ENCODE results near the gene SUN2. TPM values are rescaled to one million over a fixed set of nuclear protein-coding genes. Genes with fewer than 3 reads are reported as not detected.

SUN2 gene
- polyA plus RNA-seq, 3 donors, result 95.8 to 159 (median 97.8) TPM

DNA sequence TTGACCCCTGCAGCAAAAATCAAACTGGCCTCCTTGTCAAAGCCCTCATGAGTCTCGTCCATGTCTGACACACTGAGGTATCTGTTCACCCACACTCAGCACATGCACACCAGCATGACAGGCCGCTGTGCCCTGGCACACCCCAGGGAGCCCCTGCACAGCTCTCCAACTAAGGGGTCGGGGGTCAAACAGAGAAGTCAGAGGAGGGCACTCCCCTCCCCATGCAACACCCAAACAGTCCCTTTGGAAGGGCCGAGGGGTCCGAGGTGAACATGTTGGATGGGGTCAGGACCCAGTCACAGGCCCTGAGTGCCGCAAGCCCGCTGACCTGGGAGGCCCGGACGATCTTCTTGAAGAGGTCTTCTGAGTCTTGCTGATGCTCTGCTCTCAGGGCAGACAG, 14.6 kb downstream of the SUN2 start:
- intact Hi-C loops (cut with micrococcal nuclease), result no loop called here
- Histone ChIP-seq H3K79me2 (ENCODE audit: insufficient read depth, low read length) (peaks cover 67% of the 10 kb centered on the region), H3K36me3 (replicated peaks in 1 of 2; ENCODE audit: control insufficient read depth in 1 of 2, insufficient read depth in 2 of 2, low read length in 2 of 2) (peaks cover 99 to 100% of the 10 kb centered on the region in 2 donors), H3K4me3 (replicated peaks in 1 of 3; ENCODE audit: low read depth in 2 of 3, low read length in 3 of 3) (no peak overlapping the region), H3K4me2 (replicated peaks; ENCODE audit: extremely low read depth, low read length, poor library complexity, severe bottlenecking) (no peak overlapping the region), H3K27me3 (ENCODE audit: control insufficient read depth in 2 of 2, insufficient read depth in 2 of 2, low read length in 2 of 2) (no peaks in the 10 kb centered on the region), H3K9me3 (replicated peaks in 1 of 2; ENCODE audit: control insufficient read depth in 1 of 2, insufficient read depth in 1 of 2, low read length in 2 of 2) (no peaks in the 10 kb centered on the region), H3K4me1 (ENCODE audit: control insufficient read depth in 1 of 2, insufficient read depth in 2 of 2, low read length in 2 of 2) (no peaks in the 10 kb centered on the region), H3K9ac (ENCODE audit: insufficient read depth, low read length, poor library complexity, severe bottlenecking) (no peak overlapping the region), H3K27ac (ENCODE audit: low read depth in 1 of 2, low read length in 2 of 2) (no peak overlapping the region), H4K20me1 (ENCODE audit: insufficient read depth, low read length) (peaks cover 100% of the 10 kb centered on the region), H2AFZ (ENCODE audit: insufficient read depth, low read depth, low read length, poor library complexity, severe bottlenecking) (no peak overlapping the region)
- Mint-ChIP-seq H3K4me1 (no peaks in the 10 kb centered on the region), H3K27ac (peak overlapping the region in 2 of 7 donors; percentile 13 to 26), H3K9me3 (no peaks in the 10 kb centered on the region), H3K4me3 (no peak overlapping the region), H3K27me3 (ENCODE audit: low read depth in 3 of 3) (peaks cover 0 to 1% (median 0%) of the 10 kb centered on the region in 3 donors), H3K36me3 (peaks cover 91 to 100% of the 10 kb centered on the region in 2 donors)
- TF ChIP-seq, protein P1, sequence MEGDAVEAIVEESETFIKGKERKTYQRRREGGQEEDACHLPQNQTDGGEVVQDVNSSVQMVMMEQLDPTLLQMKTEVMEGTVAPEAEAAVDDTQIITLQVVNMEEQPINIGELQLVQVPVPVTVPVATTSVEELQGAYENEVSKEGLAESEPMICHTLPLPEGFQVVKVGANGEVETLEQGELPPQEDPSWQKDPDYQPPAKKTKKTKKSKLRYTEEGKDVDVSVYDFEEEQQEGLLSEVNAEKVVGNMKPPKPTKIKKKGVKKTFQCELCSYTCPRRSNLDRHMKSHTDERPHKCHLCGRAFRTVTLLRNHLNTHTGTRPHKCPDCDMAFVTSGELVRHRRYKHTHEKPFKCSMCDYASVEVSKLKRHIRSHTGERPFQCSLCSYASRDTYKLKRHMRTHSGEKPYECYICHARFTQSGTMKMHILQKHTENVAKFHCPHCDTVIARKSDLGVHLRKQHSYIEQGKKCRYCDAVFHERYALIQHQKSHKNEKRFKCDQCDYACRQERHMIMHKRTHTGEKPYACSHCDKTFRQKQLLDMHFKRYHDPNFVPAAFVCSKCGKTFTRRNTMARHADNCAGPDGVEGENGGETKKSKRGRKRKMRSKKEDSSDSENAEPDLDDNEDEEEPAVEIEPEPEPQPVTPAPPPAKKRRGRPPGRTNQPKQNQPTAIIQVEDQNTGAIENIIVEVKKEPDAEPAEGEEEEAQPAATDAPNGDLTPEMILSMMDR (IDR thresholded peaks at IDR 0.05), result no peak
- no peak for DNase-seq
- whole genome bisulfite sequencing (ENCODE audit: insufficient coverage), result 99% methylated on average over 7 of the region's 9 CpGs

DNA sequence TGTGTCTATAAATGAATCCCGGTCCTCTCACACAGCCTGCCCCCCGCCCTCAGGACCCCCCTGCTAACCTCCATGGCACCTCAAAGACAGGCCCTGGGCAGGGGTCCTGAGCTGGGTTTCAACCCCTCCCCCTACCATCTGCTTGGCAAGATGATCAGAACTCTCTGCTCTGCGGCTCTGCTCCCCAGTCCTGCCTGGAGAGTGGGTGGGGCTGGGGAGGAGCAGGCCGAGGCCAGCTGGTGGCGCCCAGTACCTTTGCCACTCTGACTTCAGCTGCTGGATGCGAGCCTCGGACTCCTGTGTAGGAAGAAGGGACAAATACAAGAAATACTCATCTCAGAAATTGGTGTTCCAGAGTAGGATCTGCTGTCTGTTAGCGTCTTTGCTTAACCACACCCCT, 15.0 kb downstream of the SUN2 start:
- H3K27ac Mint-ChIP-seq, result peak overlapping the region in 2 of 7 donors; percentile 13 to 26
- no peaks in the 10 kb centered on the region for H3K9me3 ChIP-seq (replicated peaks in 1 of 2; ENCODE audit: control insufficient read depth in 1 of 2, insufficient read depth in 1 of 2, low read length in 2 of 2)
- no peak overlapping the region for H2AFZ ChIP-seq (ENCODE audit: insufficient read depth, low read depth, low read length, poor library complexity, severe bottlenecking)
- no peak overlapping the region for H3K27ac ChIP-seq (ENCODE audit: low read depth in 1 of 2, low read length in 2 of 2)
- H3K9ac ChIP-seq (ENCODE audit: insufficient read depth, low read length, poor library complexity, severe bottlenecking), result no peak overlapping the region
- peaks cover 0 to 1% (median 0%) of the 10 kb centered on the region in 3 donors for H3K27me3 Mint-ChIP-seq (ENCODE audit: low read depth in 3 of 3)
- no peaks in the 10 kb centered on the region for H3K9me3 Mint-ChIP-seq
- peaks cover 91 to 100% of the 10 kb centered on the region in 2 donors for H3K36me3 Mint-ChIP-seq
- peaks cover 99 to 100% of the 10 kb centered on the region in 2 donors for H3K36me3 ChIP-seq (replicated peaks in 1 of 2; ENCODE audit: control insufficient read depth in 1 of 2, insufficient read depth in 2 of 2, low read length in 2 of 2)
- no peaks in the 10 kb centered on the region for H3K4me1 ChIP-seq (ENCODE audit: control insufficient read depth in 1 of 2, insufficient read depth in 2 of 2, low read length in 2 of 2)
- TF ChIP-seq, protein P1 (IDR thresholded peaks at IDR 0.05), result no peak
- H3K4me3 ChIP-seq (replicated peaks in 1 of 3; ENCODE audit: low read depth in 2 of 3, low read length in 3 of 3), result no peak overlapping the region
- H3K4me2 ChIP-seq (replicated peaks; ENCODE audit: extremely low read depth, low read length, poor library complexity, severe bottlenecking), result no peak overlapping the region
- no peak for DNase-seq
- intact Hi-C loops (cut with micrococcal nuclease), result no loop called here
- peaks cover 63% of the 10 kb centered on the region for H3K79me2 ChIP-seq (ENCODE audit: insufficient read depth, low read length)
- H4K20me1 ChIP-seq (ENCODE audit: insufficient read depth, low read length), result peaks cover 100% of the 10 kb centered on the region
- H3K27me3 ChIP-seq (ENCODE audit: control insufficient read depth in 2 of 2, insufficient read depth in 2 of 2, low read length in 2 of 2), result no peaks in the 10 kb centered on the region
- no peak overlapping the region for H3K4me3 Mint-ChIP-seq
- WGBS (ENCODE audit: insufficient coverage), result 92% methylated on average over 4 of the region's 8 CpGs
- H3K4me1 Mint-ChIP-seq, result no peaks in the 10 kb centered on the region
